OCI-LY3 (cell line): Measurements from ENCODE around the gene AGR2.

Experiments
- CTCF ChIP-seq: fragments of 200-600, 300-600 bp; sonication (generic); IDR thresholded peaks from 2 replicates; pipeline ENCODE4 v1.5.1; 2014; ENCODE audit warnings: antibody characterized with exemption, low read length, low read depth
- EZH2phosphoT487 ChIP-seq: fragments of 200-600 bp; shearing (Covaris generic); IDR thresholded peaks from 2 replicates; pipeline ENCODE4 v1.6.1; 2018; ENCODE audit warnings: antibody characterized with exemption, mixed run types, low read depth

GRCh38 chr7:16810573-16810972 lies 5.8 kb upstream of the AGR2 start:
- TF ChIP-seq CTCF = no peak
- no peak for TF ChIP-seq EZH2phosphoT487
